Activated gamma-delta T cell treated with anti-CD3 and anti-CD28 coated beads, Interleukin-2, amount 50 U/mL, for 16 hours (primary cell): Measurements from ENCODE around the gene STK33.

ENCODE experiments used
- DNase-seq: peaks from one replicate; pipeline ENCODE4 v3.0.0-alpha.2; 2020; ENCODE audit warnings: low read depth

The STK33 gene

GRCh38 chr11:8603696-8604077 is 9.7 kb upstream of the STK33 start:
- no peak for DNase-seq

GRCh38 chr11:8601376-8602133 is 7.5 kb upstream of the STK33 start:
- no peak for DNase-seq

- DNase-seq: no peak
Observed at GRCh38 chr11:8598506-8598905, 4.5 kb upstream of the STK33 start.

- DNase-seq: no peak
Observed at GRCh38 chr11:8597182-8597581, 3.2 kb upstream of the STK33 start.

GRCh38 chr11:8596504-8597046 is 2.5 kb upstream of the STK33 start:
- no peak for DNase-seq

- DNase-seq: no peak
Observed at GRCh38 chr11:8593455-8593854, 573 bp downstream of the STK33 start.

- DNase-seq: no peak
Observed at GRCh38 chr11:8587915-8588314, 6.1 kb downstream of the STK33 start.

GRCh38 chr11:8586805-8587204 is 7.2 kb downstream of the STK33 start:
- DNase-seq: no peak

GRCh38 chr11:8586184-8586583 is 7.8 kb downstream of the STK33 start:
- no peak for DNase-seq

- DNase-seq: no peak
Observed at GRCh38 chr11:8584511-8584910, 9.5 kb downstream of the STK33 start.

GRCh38 chr11:8584082-8584481 is 9.9 kb downstream of the STK33 start:
- DNase-seq: no peak

GRCh38 chr11:8581300-8581699 is 12.7 kb downstream of the STK33 start:
- no peak for DNase-seq

GRCh38 chr11:8577791-8578581 is 16.0 kb downstream of the STK33 start:
- no peak for DNase-seq

- no peak for DNase-seq
Observed at GRCh38 chr11:8574798-8575197, 19.2 kb downstream of the STK33 start.

GRCh38 chr11:8573777-8574176 is 20.3 kb downstream of the STK33 start:
- DNase-seq: no peak

GRCh38 chr11:8567602-8568198 is 26.3 kb downstream of the STK33 start:
- DNase-seq: no peak

- no peak for DNase-seq
Observed at GRCh38 chr11:8566613-8567210, 27.3 kb downstream of the STK33 start.

- no peak for DNase-seq
Observed at GRCh38 chr11:8564526-8564925, 29.5 kb downstream of the STK33 start.

- no peak for DNase-seq
Observed at GRCh38 chr11:8561461-8561860, 32.6 kb downstream of the STK33 start.

- DNase-seq: no peak
Observed at GRCh38 chr11:8558436-8558835, 35.6 kb downstream of the STK33 start.

GRCh38 chr11:8545698-8546366 is 48.2 kb downstream of the STK33 start:
- no peak for DNase-seq

GRCh38 chr11:8544807-8545206 is 49.2 kb downstream of the STK33 start:
- DNase-seq: no peak
